GM12891 (cell line): ENCODE measurements around the gene TAS2R19.
A peak's percentile ranks its signal among the peaks of the same experiment; 100 is the strongest.
"Not testable (repeated sequence)": the region's sequence is repeated elsewhere in the genome, so short reads cannot be mapped to it uniquely, and the experiment has no call there.

Experiments used
- DNase-seq: peaks from one replicate; pipeline ENCODE4 v3.0.0; 2011; ENCODE audit warnings: low spot score; ENCODE audit not compliant: insufficient read length
- FAIRE-seq: peaks from 2 replicates; lab custom pipeline; 2011; peaks lifted over from hg19 to GRCh38; lab: Jason Lieb, UNC
- PAX5 ChIP-seq: IDR thresholded peaks from 2 replicates; pipeline ENCODE4 v1.6.1; 2011; ENCODE audit warnings: low read length, moderate library complexity, mild to moderate bottlenecking; ENCODE audit not compliant: insufficient read depth, severe bottlenecking
- POLR2A ChIP-seq: IDR thresholded peaks from 2 replicates; pipeline ENCODE4 v1.6.1; 2011; ENCODE audit warnings: low read depth, low read length, control low read depth
- POLR2AphosphoS5 ChIP-seq: IDR thresholded peaks from 2 replicates; pipeline ENCODE4 v1.6.1; 2011; ENCODE audit warnings: low read depth, low read length, control low read depth
- POU2F2 ChIP-seq: IDR thresholded peaks from 2 replicates; pipeline ENCODE4 v1.6.1; 2011; ENCODE audit warnings: low read depth, mild to moderate bottlenecking, control low read depth, low read length, moderate library complexity
- SPI1 ChIP-seq: IDR thresholded peaks from 2 replicates; pipeline ENCODE4 v1.6.1; 2011; ENCODE audit warnings: low read depth, low read length, control low read depth
- TAF1 ChIP-seq: IDR thresholded peaks from 2 replicates; pipeline ENCODE4 v1.6.1; 2011; ENCODE audit warnings: low read depth, low read length, control low read depth

Gene TAS2R19

GRCh38 chr12:11040162-11040561, 17.7 kb upstream of the TAS2R19 start:
- no peak for TF ChIP-seq TAF1
- TF ChIP-seq POLR2AphosphoS5 = no peak
- no peak for TF ChIP-seq POLR2A
- TF ChIP-seq SPI1 = no peak
- TF ChIP-seq PAX5 = no peak
- no peak for TF ChIP-seq POU2F2
- no peak for DNase-seq
- FAIRE-seq = no peak

- DNase-seq (no peak), FAIRE-seq (peak; percentile 26)
- TF ChIP-seq POLR2A (no peak), SPI1 (no peak), PAX5 (no peak), TAF1 (no peak), POU2F2 (no peak), POLR2AphosphoS5 (no peak)
Observed at GRCh38 chr12:11039171-11039570, 16.8 kb upstream of the TAS2R19 start.

- FAIRE-seq = peak; percentile 81
- not testable (repeated sequence) for DNase-seq
Observed at GRCh38 chr12:11033959-11034358, 11.5 kb upstream of the TAS2R19 start.

GRCh38 chr12:11031307-11031706, 8.9 kb upstream of the TAS2R19 start, which contains the start of gene TAS2R31:
TAS2R31 (minus strand) TSS chr12:11031407; CDS start chr12:11031335, 72 bp downstream.
- FAIRE-seq (no peak), DNase-seq (no peak)

GRCh38 chr12:11026118-11026517, 3.7 kb upstream of the TAS2R19 start:
- FAIRE-seq (no peak), DNase-seq (no peak)
- TF ChIP-seq SPI1 (no peak), PAX5 (no peak), POU2F2 (no peak), POLR2AphosphoS5 (no peak), POLR2A (no peak), TAF1 (no peak)

More at GRCh38 chr12:11031307-11031706, 8.9 kb upstream of the TAS2R19 start, which contains the start of gene TAS2R31:
- TF ChIP-seq POLR2A = no peak
- TF ChIP-seq POU2F2 = no peak
- no peak for TF ChIP-seq SPI1
- no peak for TF ChIP-seq PAX5
- no peak for TF ChIP-seq TAF1
- TF ChIP-seq POLR2AphosphoS5 = no peak

- no peak for DNase-seq
- no peak for TF ChIP-seq POLR2AphosphoS5
- no peak for TF ChIP-seq SPI1
- no peak for TF ChIP-seq PAX5
- no peak for TF ChIP-seq POU2F2
- no peak for TF ChIP-seq TAF1
- TF ChIP-seq POLR2A = no peak
- no peak for FAIRE-seq
Observed at GRCh38 chr12:11023387-11023786, 967 bp upstream of the TAS2R19 start.

GRCh38 chr12:11016937-11017336, 5.5 kb downstream of the TAS2R19 start:
- DNase-seq = no peak
- no peak for FAIRE-seq
- TF ChIP-seq POLR2AphosphoS5 (no peak), TAF1 (no peak), PAX5 (no peak), POLR2A (no peak), POU2F2 (no peak), SPI1 (no peak)

- FAIRE-seq = no peak
- TF ChIP-seq SPI1 (no peak), TAF1 (no peak), PAX5 (no peak), POLR2A (no peak), POLR2AphosphoS5 (no peak), POU2F2 (no peak)
- no peak for DNase-seq
Observed at GRCh38 chr12:11015775-11016430, 6.5 kb downstream of the TAS2R19 start.

GRCh38 chr12:11014234-11014633, 8.2 kb downstream of the TAS2R19 start:
- no peak for FAIRE-seq
- TF ChIP-seq PAX5 (no peak), POLR2A (no peak), TAF1 (no peak)
- no peak for DNase-seq

- no peak for TF ChIP-seq POLR2A
- no peak for TF ChIP-seq PAX5
- TF ChIP-seq TAF1 = no peak
- TF ChIP-seq POLR2AphosphoS5 = no peak
- no peak for TF ChIP-seq SPI1
- TF ChIP-seq POU2F2 = no peak
- DNase-seq (no peak), FAIRE-seq (no peak)
Observed at GRCh38 chr12:11007608-11008007, 14.8 kb downstream of the TAS2R19 start.

GRCh38 chr12:10998204-10998603, 24.2 kb downstream of the TAS2R19 start, which contains the start of gene TAS2R20:
TAS2R20 (minus strand) TSS chr12:10998304; CDS start chr12:10997875, 429 bp downstream.
- TF ChIP-seq TAF1 (no peak), SPI1 (no peak), POLR2AphosphoS5 (no peak), POLR2A (no peak), POU2F2 (no peak), PAX5 (no peak)
- DNase-seq (no peak), FAIRE-seq (no peak)
